GM19238 (cell line): ENCODE results near the gene CYS1.

ENCODE experiments used
- DNase-seq: peaks from one replicate; pipeline ENCODE4 v3.0.0; 2011; ENCODE audit warnings: low spot score; ENCODE audit not compliant: insufficient read length

Gene CYS1

GRCh38 chr2:10048501-10049171 is 31.6 kb downstream of the CYS1 start:
- no peak for DNase-seq

- DNase-seq, result no peak
Observed at GRCh38 chr2:10047616-10048500, 32.4 kb downstream of the CYS1 start.

GRCh38 chr2:10046931-10047330 is 33.3 kb downstream of the CYS1 start:
- DNase-seq, result no peak

DNA sequence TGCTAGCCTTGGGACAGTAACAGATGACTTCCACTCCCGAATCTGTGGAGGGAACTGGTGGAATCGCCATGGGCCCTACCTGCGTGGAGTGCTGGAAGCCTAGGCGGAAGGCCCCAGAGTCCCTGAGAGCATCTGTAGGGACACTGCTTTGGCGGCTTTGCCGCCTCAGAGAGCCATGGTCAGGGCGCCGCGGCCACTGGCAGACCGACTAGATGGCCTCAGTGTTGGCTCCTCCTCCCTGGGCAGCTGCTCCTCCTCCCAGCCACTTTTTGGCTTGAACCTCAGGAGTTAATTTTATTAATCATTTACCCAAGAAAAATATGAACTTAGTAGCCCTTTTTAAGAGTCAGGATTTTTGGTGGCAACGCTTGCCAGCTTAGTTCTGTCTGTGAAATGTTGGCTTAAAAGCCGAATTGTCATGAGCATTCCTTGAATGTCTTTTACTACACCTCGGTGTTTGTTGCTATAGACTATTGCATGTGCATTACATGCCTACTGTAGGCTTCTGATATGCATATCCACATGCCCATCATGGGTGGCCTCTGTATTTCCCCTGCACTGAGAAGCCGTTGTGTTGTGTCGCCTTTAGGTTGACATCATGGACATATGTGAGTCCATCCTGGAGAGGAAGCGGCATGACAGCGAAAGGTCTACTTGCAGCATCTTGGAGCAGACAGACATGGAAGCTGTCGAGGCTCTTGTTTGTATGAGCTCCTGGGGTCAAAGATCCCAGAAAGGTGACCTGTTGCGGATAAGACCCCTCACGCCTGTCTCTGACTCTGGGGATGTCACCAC is 34.5 kb downstream of the CYS1 start:
- DNase-seq, result no peak

- peak; percentile 71 for DNase-seq
Observed at GRCh38 chr2:10043906-10044601, 36.2 kb downstream of the CYS1 start.

DNA sequence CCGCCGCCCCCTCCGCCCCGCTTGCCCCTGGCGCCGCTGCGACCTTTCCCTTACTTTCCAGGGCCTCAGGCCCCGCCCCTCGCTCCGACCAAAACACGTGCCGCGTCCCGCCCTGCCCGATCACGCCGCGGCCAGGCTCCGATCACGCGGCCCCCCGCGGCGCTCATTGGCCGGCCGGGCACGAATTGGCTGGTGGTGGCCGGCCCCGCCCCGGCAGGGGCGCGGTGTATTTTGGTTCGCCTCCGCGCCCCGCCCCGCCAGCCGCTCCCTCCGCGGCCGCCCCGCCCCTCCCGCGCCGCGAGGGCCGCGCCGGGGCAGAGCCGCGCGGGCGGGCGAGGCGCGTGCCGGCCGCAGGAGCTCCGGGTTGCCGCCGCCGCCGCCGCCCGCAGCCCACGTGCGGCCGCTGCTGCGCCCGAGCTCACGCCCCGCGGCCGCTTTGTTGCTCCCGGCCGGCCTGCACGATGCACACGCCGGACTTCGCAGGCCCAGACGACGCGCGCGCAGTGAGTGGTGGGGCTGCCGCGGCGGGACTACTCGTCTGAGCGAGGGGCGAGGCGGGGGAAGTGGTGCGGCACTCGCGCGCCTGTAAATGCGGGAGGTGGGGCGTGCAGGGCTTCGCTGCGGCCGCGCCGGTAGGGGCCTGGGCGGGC is 36.8 kb downstream of the CYS1 start, which contains the start of gene KLF11:
Gene KLF11, plus strand, starts transcription at position 295 of the 650 bp plus-strand sequence. Its CDS starts 167 bp downstream, at position 462.
- DNase-seq, result peak; percentile 91

- no peak for DNase-seq
Observed at GRCh38 chr2:10042301-10043161, 37.7 kb downstream of the CYS1 start.

DNA sequence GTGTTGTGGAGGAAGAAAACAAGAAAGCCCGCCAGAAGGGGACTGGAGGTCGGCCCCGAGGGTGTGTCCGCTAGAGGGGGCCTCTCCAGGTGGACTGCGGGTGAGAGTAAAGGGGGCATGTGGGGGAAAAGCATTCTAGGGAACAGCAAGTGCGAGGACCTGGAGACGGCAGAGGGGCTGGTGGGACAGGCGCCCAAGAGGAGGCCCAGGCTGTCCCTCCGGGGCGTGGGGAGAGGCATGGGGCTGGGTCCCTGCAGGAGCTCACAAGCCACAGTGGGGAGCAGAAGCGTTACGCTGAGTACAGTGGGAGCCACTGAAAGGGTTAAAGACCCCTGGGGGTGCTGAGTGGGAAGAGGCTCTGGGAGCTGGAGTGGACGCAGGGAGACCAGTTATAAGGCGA is 38.5 kb downstream of the CYS1 start:
- DNase-seq, result no peak

DNA sequence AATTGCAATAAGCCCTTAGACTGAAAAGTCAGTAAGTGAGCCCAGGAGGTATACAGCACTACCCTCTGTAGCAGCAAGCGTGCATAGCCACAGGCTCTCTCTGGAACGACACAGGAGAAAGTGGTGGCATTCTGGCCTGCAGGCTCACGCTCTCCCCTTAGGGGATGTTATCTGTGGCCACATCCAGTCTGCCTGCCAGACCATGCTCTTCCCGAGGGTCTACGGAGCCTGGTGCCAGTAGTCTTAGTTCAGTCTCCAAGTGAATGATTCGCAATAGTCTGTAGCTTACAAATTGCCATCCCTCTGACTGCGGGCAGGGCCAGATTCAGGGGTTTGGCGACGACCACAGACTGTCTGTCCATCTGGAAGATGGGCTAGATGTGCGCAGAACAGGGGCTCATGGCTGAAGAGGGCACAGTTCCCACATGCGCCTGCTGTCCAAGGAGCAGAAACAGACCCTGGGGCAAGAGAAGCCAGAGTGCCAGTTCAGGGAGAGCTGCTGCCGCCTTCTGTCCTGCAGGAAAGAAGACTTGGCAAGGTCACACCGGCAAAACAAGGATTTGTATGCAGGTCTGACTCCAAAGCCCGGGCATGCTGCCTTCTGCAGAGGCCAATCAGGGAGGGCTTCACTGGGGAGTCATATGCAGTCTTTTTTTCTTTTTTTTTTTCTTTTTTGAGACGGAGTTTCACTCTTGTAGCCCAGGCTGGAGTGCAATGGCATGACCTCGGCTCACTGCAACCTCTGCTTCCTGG is 40.4 kb downstream of the CYS1 start:
- no peak for DNase-seq

- DNase-seq, result no peak
Observed at GRCh38 chr2:10038716-10039115, 41.5 kb downstream of the CYS1 start.

- no peak for DNase-seq
Observed at GRCh38 chr2:10038123-10038522, 42.1 kb downstream of the CYS1 start.

DNA sequence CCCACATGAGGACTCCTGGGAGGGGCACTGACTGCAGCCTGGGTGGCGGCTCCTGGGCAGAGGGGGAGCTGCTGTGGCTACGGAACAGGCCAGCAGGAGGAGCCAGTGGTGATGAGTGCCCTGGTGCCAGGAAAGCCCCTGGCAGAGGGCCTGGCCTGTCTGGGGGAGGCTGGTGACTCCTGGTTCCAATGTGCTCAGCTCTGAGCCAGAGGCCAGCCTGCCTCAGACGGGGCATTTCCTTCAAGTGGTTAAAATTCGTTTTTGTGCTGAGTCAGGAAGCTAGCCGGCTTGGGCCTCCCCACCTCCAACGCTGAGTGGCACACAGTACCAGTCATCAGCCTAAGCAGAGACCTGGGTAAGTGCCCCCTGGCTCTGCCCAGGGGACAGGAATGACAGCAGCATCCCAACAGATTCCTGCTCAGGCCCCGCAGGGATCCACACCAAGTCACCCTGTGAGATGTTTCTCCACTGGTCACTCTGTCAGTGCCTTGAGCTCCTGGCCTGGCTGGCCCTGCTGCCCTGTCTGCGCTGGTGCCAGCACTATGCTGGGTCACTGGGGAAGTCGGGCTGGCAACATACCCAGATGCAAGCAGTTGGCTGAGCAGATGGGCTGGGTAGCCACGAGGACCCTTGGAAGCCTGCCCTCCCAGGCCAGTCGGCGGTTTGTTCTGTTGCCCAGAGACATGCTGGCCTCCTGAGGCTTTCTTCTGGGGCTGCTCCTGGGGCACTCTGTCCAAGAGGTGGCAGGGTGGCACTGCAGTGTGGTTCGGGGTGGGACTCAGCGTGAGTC is 43.9 kb downstream of the CYS1 start:
- DNase-seq, result no peak

- no peak for DNase-seq
Observed at GRCh38 chr2:10035633-10036032, 44.6 kb downstream of the CYS1 start.

GRCh38 chr2:10035053-10035422 is 45.2 kb downstream of the CYS1 start:
- DNase-seq, result no peak

DNA sequence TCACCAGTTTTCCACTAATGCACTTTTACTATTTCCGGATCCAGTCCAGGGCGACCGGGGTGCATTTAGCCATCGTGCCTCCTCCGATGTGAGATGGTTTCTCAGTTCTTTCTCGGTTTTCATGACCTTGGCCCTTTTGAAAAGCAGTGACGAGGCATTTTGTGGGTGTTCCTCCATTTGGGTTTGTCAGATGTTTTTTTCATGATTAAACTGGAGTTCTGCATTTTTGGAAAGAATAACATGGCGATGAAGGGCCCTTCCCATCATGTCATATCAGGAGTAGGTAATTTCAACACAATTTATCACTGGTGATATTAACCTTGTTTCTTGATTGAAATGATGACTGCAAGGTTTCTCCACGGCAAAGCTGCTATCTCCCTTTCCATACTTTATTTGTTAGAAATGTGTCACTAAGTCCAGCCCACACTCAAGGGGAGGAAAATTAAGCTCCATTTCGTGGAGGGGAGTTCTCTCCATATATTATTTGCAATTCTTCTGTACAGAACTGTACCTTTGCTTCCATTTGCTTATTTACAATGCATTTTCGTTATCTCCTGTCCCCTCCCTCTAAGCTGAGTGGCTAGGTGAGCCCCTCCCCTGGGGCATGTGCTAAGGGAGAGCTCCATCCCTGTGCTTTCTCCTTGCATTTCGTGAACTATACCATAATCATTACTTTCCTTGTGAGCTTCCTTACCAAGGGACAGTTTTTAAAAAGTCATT is 45.7 kb downstream of the CYS1 start:
- no peak for DNase-seq

DNA sequence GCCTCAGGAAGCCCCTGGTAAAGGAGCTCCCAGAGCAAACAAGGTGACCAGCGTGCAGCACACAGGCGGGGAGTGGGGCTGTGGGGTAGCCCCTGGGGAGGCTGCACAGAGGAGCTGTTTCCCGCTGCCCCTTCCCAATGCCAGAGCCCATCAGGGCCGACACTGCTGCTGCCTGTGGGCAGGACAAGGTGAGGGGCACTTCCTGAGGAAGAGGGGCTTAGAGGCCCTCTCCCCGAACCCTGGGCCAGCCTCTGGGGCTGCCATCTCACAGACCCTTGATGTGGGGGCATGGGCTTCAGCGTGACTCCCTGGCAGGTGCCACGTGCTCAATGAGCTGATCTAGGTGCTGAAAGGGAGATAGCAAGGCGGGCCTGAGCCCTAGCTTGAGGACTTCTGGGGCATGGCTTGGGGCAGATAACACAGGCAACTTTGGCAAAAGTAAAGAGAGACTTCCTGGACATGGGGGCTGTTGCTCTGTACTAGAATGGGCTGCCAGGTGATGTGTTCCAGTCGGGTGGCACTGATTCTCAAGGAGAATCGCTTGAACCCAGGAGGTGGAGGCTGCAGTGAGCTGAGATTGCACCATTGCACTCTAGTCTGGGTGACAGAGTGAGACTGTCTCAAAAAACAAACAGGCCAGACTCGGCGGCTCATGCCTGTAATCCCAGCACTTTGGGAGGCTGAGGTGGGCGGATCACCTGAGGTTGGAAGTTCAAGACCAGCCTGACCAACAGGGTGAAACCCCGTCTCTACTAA is 46.8 kb downstream of the CYS1 start:
- no peak for DNase-seq

DNA sequence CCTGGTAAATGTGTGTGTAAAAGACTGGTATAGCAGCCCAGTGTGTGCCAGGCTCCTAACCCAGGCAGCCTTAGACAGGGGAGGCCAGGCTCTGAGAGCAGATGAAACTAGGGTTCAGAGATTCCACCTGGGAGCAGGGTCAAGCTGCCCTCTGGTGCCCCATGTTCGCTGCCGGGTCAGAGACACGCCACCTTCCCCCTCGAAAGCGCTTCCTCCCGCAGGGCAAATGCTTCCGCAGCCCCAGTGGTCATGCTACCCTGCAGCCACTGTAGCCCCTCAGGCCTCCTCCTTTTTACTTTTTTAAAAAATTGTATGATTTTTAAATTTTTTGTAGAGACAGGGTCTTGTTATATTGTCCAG is 47.5 kb downstream of the CYS1 start:
- DNase-seq, result no peak
